Adrenal gland (tissue), 5 donors: ENCODE data around the gene ADSL.

Experiments
- CTCF ChIP-seq, 6 experiments: fragments of 450-650 bp in 4 of 6; fragments of 200-600 bp in 2 of 6; sonication (generic) in 1 of 6; IDR thresholded peaks; 1 replicate in 5 of 6; 2 replicates in 1 of 6; pipeline versions ENCODE4 v1.5.1 to v1.8.0; 2016 to 2021; ENCODE audit warnings: antibody characterized with exemption in 6 of 6, mild to moderate bottlenecking in 2 of 6, moderate library complexity in 1 of 6
- POLR2A ChIP-seq, 2 donors: fragments of 450-650 bp; IDR thresholded peaks; one replicate each; pipeline ENCODE4 v1.6.1; 2017; ENCODE audit warnings: antibody characterized with exemption in 2 of 2, mild to moderate bottlenecking in 2 of 2, moderate library complexity in 1 of 2
- donor health status: DM: no; HTN: no; CAD: no.

- TF ChIP-seq CTCF (IDR thresholded peaks at IDR 0.05) (no peak), POLR2A (IDR thresholded peaks at IDR 0.05) (no peak)
These were observed 44.2 kb upstream of the ADSL start for GRCh38 chr22:40302149-40302548.
